Measurements from ENCODE around the gene TTC39B.
A peak's percentile ranks its signal among the peaks of the same experiment; 100 is the strongest.

TTC39B gene

DNA sequence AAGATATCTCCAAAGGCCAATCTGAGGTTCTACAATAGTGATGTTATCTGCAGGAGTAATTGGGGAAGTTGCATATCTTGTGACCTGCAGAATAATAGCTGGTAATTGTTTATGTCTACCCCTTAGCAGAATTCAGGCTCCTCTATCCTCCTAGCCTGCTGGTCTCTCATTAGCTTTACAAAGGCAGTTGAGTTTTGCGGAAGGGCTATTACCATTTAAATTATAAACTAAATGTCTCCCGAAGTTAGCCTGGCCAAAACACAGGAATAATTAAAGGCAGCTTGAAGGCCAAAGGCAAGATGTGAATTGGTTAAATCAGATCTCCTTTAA lies 168.7 kb downstream of the TTC39B start:
- H3K27ac ChIP-seq, result no peak overlapping the region

DNA sequence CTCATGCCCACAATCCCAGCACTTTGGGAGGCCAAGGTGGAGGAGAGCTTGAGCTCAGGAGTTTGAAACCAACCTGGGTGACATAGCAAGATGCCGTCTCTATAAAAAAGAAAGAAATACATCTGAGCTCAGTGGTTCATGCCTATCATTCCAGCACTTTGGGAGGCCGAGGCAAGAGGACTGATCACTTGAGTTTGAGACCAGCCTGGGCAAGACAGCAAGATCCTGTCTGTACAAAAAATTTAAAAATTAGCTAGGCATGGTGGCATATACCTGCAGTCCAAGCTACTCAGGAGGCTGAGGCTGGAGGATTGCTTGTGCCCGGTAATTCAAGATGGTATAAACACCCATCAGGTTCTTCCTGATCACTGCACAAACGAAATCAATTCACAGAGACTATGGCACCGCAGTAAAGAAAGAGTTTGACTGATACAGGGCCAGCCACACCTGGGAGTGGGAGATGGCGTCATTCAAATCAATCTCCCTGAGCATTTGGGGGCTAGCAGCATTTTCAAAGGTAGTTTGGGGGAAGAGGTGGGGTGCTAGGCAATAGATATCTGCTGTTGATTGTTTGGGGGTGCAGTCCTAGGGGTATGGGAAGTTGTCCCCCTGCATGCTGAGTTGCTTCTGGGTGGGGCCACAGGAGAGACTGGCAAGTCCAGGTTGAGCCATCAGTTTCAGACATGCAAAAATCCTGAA lies 169.2 kb downstream of the TTC39B start:
- TF ChIP-seq, protein P1, sequence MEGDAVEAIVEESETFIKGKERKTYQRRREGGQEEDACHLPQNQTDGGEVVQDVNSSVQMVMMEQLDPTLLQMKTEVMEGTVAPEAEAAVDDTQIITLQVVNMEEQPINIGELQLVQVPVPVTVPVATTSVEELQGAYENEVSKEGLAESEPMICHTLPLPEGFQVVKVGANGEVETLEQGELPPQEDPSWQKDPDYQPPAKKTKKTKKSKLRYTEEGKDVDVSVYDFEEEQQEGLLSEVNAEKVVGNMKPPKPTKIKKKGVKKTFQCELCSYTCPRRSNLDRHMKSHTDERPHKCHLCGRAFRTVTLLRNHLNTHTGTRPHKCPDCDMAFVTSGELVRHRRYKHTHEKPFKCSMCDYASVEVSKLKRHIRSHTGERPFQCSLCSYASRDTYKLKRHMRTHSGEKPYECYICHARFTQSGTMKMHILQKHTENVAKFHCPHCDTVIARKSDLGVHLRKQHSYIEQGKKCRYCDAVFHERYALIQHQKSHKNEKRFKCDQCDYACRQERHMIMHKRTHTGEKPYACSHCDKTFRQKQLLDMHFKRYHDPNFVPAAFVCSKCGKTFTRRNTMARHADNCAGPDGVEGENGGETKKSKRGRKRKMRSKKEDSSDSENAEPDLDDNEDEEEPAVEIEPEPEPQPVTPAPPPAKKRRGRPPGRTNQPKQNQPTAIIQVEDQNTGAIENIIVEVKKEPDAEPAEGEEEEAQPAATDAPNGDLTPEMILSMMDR (conservative IDR thresholded peaks at IDR 0.05), result no peak
- no peak overlapping the region for H3K27ac ChIP-seq

More for the DNA sequence above, 168.7 kb downstream of the TTC39B start:
- TF ChIP-seq, protein P1 (conservative IDR thresholded peaks at IDR 0.05), result no peak

DNA sequence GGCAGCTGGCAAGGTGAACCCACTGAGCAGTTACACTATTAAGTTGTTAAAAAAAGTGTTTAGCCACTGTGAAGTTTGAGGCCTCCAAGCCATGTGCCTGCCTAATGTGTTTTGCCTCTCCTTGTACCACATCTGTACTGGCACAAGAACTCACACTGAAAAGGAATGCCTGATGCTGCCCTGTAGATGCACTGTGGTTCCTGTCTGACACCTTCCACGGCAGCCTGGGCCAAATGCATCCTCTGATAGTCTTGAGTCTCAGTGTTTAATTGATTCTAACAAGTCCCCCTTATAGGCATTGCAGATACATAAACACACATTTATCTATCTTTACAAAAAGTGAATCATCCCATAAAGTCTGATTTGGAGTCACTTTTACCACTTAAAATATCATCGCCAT lies 169.9 kb downstream of the TTC39B start:
- no peak overlapping the region for H3K27ac ChIP-seq

GRCh38 chr9:15136646-15137045 lies 170.4 kb downstream of the TTC39B start:
- TF ChIP-seq, protein P1 (conservative IDR thresholded peaks at IDR 0.05), result no peak
- no peak overlapping the region for H3K27ac ChIP-seq

More for the DNA sequence above, 169.9 kb downstream of the TTC39B start:
- TF ChIP-seq, protein P1 (conservative IDR thresholded peaks at IDR 0.05), result no peak

- TF ChIP-seq, protein P1 (conservative IDR thresholded peaks at IDR 0.05), result peak; percentile 94
Measured at GRCh38 chr9:15135164-15135792, 171.7 kb downstream of the TTC39B start.

DNA sequence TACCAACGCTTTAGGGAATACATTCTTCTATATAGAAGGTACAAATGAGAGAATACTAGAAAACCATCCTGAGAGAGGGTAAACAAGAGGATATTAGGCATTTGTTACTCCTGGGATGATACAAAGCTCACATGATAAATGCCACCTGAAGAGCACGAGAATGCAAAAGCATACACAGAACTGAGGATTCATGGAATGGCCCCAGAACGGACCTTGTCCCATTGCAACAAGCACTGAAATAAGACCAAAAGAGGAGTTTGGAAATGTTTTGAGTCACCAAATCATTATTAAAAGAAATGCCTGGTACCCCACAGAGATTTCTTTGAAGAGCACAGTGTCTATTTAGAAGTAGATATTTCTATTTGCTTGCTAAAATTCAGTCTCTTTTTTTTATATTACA lies 173.5 kb downstream of the TTC39B start:
- H3K27ac ChIP-seq, result no peak overlapping the region
- TF ChIP-seq, protein P1 (conservative IDR thresholded peaks at IDR 0.05), result no peak

More at GRCh38 chr9:15135164-15135792, 171.7 kb downstream of the TTC39B start:
- peak overlapping the region; percentile 19; the same call in 1 of the 2 replicates for H3K27ac ChIP-seq

DNA sequence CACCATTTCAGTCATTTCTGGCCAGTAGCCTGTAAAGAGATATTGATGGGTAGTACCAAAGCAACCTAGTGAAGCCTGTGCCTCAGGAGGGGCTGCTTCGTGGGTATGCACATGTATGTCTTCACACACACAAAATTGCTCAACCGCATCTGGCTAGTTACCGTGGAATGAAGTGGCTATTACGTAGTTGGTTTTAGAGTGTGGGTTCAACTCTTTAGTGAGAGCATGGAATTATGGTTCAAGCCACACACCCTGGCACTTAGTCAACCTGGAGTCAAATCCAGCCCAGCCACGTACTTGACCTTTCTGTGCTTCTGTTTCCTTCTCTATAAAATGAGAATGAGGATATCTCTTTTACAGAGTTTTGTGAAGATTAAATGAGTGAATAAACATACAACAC lies 174.9 kb downstream of the TTC39B start:
- TF ChIP-seq, protein P1 (conservative IDR thresholded peaks at IDR 0.05), result no peak
- no peak overlapping the region for H3K27ac ChIP-seq
